IPS DF 4.7 (cell line): ENCODE measurements around the gene SVIL.
"Not testable (repeated sequence)": the region's sequence is repeated elsewhere in the genome, so short reads cannot be mapped to it uniquely, and the experiment has no call there.

ENCODE experiments used
- DNase-seq: peaks from one replicate; pipeline ENCODE4 v3.0.0-alpha.2; 2013; ENCODE audit warnings: low spot score; ENCODE audit errors: extremely low read depth

The SVIL gene

GRCh38 chr10:29461042-29461441, 173.7 kb downstream of the SVIL start:
- DNase-seq = no peak

GRCh38 chr10:29458190-29458589, 176.6 kb downstream of the SVIL start:
- DNase-seq = not testable (repeated sequence)

- DNase-seq = no peak
Measured at GRCh38 chr10:29455095-29455494, 179.7 kb downstream of the SVIL start.

- no peak for DNase-seq
Measured at GRCh38 chr10:29454250-29454649, 180.5 kb downstream of the SVIL start.

GRCh38 chr10:29452546-29452945, 182.2 kb downstream of the SVIL start:
- DNase-seq = no peak

GRCh38 chr10:29451946-29452345, 182.8 kb downstream of the SVIL start:
- DNase-seq = no peak

GRCh38 chr10:29450405-29450804, 184.4 kb downstream of the SVIL start:
- no peak for DNase-seq

- not testable (repeated sequence) for DNase-seq
Measured at GRCh38 chr10:29448756-29449592, 185.8 kb downstream of the SVIL start.

- no peak for DNase-seq
Measured at GRCh38 chr10:29448125-29448524, 186.6 kb downstream of the SVIL start.

GRCh38 chr10:29446327-29446726, 188.4 kb downstream of the SVIL start:
- DNase-seq = no peak

GRCh38 chr10:29443745-29444523, 190.8 kb downstream of the SVIL start:
- DNase-seq = no peak

GRCh38 chr10:29440981-29441380, 193.8 kb downstream of the SVIL start:
- DNase-seq = no peak

- DNase-seq = not testable (repeated sequence)
Measured at GRCh38 chr10:29439005-29439404, 195.8 kb downstream of the SVIL start.

- DNase-seq = no peak
Measured at GRCh38 chr10:29438271-29438670, 196.5 kb downstream of the SVIL start.

- no peak for DNase-seq
Measured at GRCh38 chr10:29437871-29438270, 196.9 kb downstream of the SVIL start.

- DNase-seq = no peak
Measured at GRCh38 chr10:29435809-29436501, 198.8 kb downstream of the SVIL start.

GRCh38 chr10:29434111-29434510, 200.7 kb downstream of the SVIL start:
- DNase-seq = no peak

- no peak for DNase-seq
Measured at GRCh38 chr10:29431711-29432110, 203.1 kb downstream of the SVIL start.

GRCh38 chr10:29430101-29430500, 204.7 kb downstream of the SVIL start:
- no peak for DNase-seq

GRCh38 chr10:29428486-29428885, 206.3 kb downstream of the SVIL start:
- DNase-seq = no peak

- DNase-seq = no peak
Measured at GRCh38 chr10:29427667-29428066, 207.1 kb downstream of the SVIL start.

GRCh38 chr10:29426420-29426819, 208.4 kb downstream of the SVIL start:
- DNase-seq = no peak
